ENCODE data around the gene PTPRN2.
"Not testable (repeated sequence)": the region's sequence is repeated elsewhere in the genome, so short reads cannot be mapped to it uniquely, and the experiment has no call there.

The PTPRN2 gene

DNA sequence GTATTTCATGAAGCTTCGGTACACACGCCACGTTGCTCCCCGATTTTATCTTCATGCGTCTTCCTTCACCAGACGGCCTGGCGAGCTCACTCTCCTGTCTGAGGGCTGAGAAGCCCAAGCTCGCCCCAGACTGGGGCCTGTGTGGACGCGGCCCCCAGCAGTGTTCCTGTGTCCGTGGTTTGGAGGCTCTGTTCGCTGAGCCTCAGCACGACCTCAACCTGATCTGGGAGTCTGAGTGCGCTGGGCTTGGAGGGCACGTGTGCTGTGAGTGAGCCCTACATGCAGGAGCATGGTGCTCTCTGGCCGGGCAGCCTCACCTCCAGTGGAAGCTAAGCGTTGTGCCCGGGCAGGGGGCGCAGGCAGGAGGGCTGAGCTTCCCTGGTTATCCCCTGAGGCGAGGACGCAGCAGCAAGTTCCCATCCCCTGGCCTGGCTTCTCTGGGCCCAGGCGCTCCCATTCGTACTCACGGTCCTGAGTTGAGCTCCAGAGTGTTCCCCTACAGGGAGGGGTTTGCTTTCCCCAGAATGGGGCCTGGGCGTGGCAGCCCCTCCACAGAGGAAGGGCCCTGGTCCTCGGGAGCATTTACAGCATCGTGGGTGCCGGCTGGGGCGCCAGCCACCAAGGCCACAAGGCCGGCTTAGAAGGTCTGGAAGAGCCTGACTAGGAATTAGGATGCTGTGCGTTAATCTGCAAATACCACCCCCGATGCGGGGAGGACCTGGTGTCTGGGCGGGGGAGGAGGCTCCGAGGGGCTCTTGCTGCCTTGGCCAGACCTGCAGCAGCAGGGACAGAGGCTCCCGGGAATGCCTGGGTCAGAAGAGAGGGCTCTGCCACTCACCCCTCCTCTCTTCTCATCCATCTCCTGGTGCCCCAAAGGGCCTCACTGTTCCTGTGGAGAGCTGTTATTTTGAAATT, 850.2 kb downstream of the PTPRN2 start:
- DNase-seq (ENCODE audit: low read depth in 1 of 2, low spot score in 1 of 2), result no peak

DNA sequence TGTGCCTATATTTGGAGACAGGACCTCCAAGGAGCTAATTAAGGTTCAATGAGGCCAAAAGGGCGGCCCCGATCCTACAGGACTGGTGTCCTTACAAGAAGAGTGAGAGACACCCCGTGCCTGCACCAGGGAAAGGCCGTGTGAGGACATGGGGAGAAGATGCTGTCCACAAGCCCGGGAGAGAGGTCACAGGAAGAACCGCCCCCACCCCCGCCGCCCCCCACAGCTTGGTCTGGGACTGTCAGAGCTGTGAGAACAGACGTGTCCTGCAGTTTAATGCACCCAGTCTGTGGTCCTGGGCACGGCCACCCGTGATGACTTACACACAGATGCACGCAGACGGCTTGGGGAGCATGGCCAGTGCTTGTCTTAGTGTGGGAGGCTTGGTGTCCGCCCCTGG, 851.3 kb downstream of the PTPRN2 start:
- DNase-seq (ENCODE audit: low read depth in 1 of 2, low spot score in 1 of 2), result no peak

DNA sequence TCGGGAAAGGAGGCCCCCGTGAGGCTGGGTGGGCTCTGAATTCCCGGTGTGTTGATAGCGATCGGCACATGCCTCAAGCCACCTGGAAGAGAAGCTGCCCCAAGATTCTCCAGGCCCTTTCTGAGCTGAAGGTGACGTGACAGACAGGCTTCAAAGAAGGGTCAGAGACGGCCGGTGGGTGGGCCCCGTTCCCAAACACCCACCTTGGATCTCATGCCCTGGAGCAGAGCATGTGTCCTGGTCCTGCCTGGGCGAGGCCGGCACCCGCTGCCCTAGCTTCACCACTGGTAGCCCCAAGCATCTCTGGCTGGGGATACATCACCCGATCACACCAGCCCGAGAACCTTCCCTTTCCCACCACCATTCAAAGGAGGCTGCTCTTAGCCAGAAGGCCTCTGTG, 851.8 kb downstream of the PTPRN2 start:
- DNase-seq (ENCODE audit: low read depth in 1 of 2, low spot score in 1 of 2), result no peak

DNA sequence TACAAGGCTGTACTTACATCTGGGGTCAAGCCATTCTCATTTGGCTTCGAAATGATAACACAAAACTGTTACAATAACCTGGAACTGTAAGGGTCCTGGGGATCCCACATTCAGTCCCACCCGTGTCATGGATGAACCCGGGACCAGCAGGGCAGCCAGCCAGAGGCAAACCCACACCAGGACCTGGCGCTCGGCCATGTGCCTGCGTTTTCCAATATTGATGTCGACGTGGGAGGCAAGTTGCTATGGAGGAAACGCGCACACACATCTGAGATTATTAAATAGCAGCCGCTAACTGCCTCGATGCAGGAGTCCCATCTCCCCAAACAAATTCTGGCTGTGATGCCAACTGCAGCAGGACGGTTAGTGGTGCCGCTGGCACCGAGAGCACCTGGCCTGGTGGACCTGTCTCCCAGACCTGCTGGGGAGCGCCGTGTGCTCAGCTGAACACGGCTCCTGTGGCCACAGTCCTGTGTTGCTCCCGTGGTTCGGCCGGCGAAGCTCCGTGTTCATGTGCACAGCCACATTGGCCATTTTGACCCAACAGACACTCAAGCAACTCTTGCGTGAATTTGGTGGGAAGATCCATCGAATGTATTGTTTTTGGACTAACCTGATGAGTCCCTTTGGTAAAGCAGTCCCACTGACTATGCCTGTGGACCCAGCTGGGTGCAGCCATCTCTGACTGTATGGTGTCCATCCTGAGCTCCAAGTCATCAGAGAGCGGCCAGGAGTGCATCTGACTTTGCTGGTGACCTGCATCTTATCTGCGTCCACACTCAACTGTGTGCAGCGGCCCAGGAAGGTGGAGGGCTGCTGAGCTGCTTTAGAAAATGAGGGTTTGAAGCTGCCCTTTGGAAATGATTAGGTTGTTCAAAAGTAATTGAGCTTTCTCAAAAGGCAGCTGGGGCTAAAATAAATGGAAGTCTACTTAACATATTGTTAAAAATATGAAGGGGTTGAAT, 852.7 kb downstream of the PTPRN2 start:
- DNase-seq (ENCODE audit: low read depth in 1 of 2, low spot score in 1 of 2), result no peak

DNA sequence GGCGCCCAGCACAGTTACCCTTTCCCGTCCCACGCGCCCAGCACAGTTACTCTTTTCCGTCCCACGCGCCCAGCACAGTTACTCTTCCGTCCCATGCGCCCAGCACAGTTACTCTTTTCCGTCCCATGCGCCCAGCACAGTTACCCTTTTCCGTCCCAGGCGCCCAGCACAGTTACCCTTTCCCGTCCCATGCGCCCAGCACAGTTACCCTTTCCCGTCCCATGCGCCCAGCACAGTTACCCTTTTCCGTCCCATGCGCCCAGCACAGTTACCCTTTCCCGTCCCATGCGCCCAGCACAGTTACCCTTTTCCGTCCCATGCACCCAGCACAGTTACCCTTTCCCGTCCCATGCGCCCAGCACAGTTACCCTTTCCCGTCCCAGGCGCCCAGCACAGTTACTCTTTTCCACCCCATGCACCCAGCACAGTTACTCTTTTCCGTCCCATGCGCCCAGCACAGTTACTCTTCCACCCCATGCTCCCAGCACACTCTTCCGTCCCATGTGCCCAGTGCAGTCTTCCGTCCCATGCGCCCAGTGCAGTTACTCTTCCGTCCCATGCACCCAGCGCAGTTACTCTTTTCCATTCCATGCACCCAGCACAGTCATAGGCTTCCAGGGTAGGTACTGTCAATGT, 853.7 kb downstream of the PTPRN2 start:
- DNase-seq (ENCODE audit: low read depth in 1 of 2, low spot score in 1 of 2), result not testable (repeated sequence)

DNA sequence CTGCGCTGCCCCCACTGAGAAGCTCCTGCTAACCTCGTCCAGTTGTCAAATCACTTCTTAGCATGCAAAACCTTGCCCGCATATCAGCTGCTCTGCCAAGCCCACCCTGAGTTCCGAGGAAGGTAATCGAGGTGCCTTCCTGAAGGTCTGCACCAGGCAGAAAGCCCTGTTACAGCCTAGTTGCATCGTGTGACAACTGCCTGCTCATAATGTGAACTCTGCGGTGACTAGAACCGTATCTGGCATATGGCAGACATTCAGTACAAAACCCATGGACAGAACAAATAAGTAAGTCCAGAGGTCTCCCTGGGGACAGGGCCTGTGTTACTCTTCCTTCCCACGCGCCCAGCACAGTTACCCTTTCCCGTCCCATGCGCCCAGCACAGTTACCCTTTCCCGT, 856.5 kb downstream of the PTPRN2 start:
- DNase-seq (ENCODE audit: low read depth in 1 of 2, low spot score in 1 of 2), result no peak

DNA sequence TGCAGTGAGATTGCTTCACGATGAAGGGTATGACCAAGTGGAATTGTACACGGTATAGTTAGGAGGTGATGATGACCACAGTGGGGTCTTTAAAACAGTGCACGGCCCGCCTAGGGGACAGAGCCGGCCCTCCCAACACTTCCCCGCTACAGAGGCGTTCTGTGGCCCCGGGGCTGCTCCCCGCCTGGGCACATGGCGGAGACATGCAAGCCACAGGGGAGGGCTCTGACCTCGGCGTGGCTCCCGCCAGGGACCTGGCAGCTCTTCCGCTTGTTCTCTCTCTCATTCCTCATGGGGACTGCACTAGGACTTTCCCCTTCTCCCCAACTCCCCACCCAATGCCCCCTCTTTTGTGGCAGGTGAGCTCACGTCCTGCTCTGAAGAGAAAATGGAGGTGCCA, 857.0 kb downstream of the PTPRN2 start:
- no peak for DNase-seq (ENCODE audit: low read depth in 1 of 2, low spot score in 1 of 2)

DNA sequence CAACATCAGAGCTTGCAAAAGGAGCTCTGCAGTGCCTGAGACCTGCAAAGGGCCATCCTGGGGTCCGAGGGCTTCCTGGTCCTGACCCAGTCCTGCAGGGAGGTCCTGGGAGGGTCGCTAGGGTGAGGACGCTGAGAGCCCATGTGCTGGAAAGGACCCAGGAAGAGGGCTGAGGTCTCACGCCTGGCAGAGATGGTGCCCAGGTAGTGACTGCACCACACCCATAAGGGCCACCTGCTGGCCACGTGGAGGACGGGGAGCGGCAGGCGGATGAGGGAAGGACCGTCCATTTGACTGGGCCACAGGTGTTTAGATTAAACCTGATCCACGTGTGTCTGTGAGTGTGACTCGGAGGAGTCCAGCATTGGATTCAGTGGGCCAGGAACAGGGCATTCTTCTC, 858.1 kb downstream of the PTPRN2 start:
- DNase-seq (ENCODE audit: low read depth in 1 of 2, low spot score in 1 of 2), result no peak

DNA sequence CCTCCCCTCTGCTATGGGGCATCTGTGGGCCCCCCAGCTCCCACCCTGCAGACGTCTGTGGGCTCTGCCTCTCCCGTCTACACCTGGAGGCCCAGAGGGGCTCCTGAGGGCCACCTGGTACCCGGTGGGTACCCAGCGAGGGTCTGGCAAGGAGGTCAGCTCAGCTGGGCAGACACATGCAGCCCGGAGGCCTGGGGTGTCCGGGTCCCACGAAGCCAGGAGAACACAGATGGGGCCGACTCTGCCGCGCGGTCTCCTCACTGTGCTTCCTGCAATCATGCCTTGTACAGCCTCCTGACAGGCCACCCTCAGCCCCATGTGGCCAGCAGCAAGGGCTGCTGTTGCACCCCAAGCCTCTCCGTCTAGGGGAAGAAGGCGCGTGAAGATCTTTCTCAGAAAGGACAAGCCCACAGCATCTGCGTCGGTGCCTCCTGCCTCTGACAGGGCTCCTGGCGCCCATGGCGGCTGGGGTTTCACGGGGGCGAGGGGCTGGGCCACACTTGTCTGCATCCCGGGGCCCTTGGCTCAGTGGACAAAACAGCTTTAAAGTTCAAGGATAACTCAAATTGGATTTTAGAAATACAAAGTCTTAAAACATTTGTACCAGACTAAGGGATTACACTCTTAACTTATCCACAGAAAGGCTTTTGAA, 859.5 kb downstream of the PTPRN2 start:
- no peak for DNase-seq (ENCODE audit: low read depth in 1 of 2, low spot score in 1 of 2)

DNA sequence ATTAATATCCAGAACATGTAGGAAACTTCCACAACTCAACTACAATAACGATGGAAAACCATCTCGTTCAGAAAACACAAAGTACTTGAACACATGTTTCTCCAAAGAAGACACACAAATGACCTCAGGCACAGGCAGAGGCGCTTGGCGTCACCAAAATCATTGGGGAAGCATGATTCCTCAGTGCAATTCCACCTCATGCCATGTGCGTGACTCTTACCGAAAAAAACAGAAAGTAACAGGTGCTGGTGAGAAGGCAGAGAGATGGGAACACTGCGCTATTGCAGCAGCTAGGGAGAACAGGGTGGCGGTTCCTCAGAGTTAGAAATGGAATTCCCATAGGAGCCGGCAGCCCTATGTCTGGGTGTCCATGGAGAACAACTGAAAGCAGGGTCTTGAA, 860.9 kb downstream of the PTPRN2 start:
- DNase-seq (ENCODE audit: low read depth in 1 of 2, low spot score in 1 of 2), result no peak

DNA sequence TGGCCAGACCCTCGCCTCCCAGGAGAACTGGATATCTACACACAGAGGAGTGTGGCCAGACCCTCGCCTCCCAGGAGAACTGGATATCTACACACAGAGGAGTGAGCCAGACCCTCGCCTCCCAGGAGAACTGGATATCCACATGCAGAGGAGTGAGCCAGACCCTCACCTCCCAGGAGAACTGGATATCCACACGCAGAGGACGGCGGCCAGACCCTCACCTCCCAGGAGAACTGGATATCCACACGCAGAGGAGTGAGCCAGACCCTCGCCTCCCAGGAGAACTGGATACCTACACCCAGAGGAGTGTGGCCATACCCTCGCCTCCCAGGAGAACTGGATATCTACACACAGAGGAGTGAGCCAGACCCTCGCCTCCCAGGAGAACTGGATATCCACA, 862.3 kb downstream of the PTPRN2 start:
- DNase-seq (ENCODE audit: low read depth in 1 of 2, low spot score in 1 of 2), result not testable (repeated sequence)

DNA sequence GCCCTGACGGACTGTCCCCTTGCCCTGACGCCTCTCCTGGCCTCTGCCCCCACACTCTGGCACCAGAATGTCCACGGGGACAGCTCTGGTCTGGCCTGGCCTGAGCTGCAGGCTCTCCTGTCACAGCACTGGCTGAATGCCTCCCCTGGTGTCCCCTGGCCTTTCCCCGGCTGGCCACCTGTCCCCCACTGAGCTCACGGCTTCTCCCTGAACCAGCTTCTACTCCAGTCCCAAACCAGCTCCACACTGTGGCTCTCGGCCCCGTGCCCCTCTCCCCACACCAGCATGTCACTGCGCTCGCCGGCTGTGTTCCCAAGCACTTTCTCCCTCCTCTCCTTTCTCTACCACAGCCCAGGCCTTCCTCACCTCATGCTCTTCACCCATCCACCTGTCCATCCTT, 864.4 kb downstream of the PTPRN2 start:
- DNase-seq (ENCODE audit: low read depth in 1 of 2, low spot score in 1 of 2), result no peak

DNA sequence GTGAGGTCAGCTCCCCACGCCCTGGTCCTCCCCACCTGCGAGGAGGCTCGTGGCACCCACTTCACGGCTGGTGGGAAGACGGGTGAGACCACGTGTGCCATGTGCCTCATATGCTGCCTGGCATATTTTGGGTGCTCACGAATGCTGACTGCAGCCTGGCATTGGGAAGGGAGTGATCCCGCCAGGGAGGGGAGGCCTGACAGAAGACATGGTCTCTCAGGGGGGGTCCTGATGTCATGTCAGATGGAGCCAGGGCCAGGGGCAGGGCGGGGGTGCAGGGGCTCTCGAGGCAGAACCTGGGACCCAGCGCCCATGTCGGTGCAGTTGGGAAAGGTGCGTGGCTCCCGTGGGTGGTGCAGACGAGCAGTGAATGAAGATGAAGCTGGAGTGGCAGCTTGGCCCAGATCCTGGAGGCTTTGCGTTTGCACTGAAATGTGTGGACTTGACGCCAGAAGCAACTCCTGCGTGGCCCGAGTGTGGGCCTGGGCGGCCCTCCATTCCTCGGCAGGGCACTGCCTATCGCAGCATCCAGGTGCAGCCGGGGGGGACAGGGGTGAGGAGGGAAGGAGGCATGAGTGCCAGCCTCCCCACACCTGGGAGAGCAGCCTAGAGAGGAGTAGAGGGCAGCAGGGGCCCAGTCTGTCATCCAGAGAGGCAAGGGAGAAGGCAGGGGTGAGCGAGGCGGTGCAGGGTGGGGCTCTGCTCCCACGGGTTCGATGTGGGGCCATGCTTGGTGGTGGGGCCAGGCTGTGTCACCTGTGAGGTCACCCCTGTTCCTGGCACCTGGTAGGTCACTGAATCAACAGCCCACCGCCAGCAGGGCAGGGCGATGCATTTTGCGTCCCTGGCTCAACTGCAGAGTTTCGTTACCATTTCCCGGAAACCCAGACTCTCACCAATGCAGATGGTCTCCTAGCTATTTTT, 865.2 kb downstream of the PTPRN2 start:
- no peak for DNase-seq (ENCODE audit: low read depth in 1 of 2, low spot score in 1 of 2)

DNA sequence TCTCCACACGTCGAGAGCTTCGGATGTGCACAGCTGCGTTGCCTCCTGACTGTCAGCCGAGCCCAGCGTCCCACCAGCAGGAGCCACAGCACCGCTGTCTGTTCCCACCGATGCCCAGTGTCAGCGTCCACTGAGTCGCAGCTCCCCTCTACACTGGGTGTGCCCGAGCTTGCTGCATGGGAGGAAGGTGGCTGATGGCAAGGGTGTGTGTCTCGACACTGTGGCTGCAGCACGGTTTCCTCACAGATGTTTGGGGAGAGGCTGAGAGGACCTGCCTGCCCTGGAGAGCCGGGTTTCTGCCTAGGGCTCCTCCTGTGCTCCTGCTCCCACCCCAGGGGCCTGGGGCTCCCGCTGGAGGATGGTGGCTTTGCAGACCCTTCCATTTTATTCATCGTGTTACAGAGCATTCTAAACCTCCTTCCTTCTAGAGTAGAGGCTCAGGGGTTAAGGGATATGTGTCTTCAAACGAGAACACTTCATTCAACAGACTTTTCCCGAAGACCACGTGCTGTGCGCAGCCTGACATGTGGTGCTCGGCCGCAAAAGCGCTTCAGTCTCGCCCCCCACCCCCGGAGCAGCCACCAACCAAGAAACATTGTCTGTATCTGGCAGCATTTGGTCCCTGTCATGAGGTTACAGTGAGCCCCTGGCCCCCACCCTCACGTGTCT, 866.0 kb downstream of the PTPRN2 start:
- no peak for DNase-seq (ENCODE audit: low read depth in 1 of 2, low spot score in 1 of 2)

DNA sequence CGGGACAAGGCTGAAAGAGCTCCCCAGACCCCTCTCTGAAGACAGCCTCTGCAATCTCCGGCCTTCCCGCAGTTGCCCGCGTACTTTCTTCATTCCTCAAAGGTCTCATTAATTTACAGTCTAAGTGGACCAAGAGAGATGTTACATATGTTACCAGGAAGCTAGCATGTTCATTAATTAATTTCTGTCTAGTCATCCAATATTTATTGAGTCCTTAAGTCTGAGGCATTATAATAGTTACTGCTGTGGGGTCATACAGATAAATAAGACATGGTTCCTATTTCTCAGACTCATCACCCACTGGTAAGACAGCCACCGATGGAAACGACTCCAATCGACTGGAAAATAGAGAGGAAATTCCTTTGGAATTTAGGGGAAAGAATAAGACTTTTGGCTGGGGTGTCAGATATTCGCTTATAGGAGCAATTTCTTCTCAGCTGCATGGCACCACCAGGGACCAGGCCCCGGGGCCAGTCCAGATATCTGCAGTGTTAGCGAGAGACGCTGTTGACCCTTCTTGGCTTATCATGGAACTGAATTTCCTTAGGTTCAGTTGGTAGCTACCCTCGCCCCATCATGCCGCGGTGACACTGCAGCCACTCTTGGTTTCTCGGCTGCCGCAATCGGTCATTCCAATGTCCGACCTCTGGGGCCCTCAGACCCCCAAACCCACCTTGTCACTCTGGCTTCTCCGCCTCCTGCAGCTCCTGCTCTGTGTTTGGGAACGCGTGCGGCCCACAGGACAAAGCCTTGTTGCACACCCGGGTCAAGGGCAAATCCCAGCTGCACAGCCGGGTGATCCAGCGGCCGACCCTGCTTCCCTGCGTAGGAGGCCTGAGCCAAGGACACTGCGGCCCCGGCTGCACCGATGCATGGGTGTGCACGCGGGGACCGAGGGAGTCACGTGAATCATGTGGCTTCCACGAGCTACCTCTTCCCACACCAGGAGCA, 867.6 kb downstream of the PTPRN2 start:
- DNase-seq (ENCODE audit: low read depth in 1 of 2, low spot score in 1 of 2), result no peak

DNA sequence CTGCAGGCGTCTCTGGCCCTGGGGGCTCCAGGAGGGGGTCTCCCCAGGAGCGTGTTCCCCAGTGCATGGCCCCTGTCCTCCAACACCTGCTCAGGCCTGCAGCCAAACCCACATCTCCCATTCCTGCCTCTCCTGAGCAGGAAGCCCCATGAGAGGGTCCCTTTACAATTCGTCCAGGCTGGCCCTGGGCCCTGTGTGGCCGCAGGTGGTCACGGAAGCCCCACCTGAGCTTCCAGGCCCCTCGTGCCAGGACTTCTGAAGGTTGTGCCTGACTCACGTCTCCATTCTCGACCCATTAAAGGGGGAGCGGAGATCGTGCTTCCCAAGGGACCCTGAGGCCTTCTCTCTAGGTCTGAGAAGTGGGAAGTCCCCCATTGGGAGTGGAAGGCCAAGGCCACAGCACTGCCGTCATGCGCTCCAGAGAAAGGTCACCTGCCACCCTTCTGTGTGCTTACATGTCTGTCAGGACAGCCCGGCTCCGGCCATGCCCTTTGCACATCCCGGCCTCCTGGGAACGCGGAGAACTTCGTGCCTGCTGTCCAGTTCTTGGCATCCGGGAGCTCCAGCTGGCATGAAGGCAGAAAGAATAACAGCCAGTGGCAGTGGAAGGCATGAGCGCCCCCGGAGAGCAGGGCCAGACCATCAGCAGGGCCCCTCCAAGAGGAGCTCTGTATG, 868.5 kb downstream of the PTPRN2 start:
- DNase-seq (ENCODE audit: low read depth in 1 of 2, low spot score in 1 of 2), result no peak

DNA sequence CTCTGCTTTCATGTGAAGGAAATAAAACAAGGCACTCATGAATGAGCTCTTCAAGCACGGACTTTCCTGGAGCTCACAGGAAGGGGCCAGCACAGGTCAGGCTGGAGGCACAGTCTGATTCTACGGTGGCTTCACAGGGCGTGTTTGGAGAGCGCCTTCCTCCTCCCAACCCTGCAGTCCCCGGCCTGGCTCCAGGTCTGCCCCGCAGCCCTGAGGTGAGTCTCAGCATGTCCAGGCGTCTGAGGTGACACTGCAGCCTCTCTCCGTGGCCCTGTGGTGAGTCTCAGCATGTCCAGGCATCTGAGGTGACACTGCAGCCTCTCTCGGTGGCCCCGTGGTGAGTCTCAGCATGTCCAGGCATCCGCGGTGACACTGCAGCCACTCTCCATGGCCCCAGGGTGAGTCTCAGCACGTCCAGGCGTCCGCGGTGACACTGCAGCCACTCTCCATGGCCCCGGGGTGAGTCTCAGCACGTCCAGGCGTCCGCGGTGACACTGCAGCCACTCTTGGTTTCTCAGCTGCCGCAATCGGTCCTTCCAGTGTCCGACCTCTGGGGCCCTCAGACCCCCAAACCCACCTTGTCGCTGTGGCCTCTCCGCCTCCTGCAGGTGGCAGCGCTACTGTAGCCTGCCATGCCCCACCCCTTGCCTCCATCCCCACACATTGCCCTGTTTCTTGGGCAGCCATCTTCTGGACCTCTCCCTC, 869.2 kb downstream of the PTPRN2 start:
- DNase-seq (ENCODE audit: low read depth in 1 of 2, low spot score in 1 of 2), result no peak
